Superior temporal gyrus (tissue), 1 donor: ENCODE results near the gene SH3BGR.
"Not testable (repeated sequence)": the region's sequence is repeated elsewhere in the genome, so short reads cannot be mapped to it uniquely, and the experiment has no call there.

Experiments used
- DNase-seq: peaks from one replicate; pipeline ENCODE4 v3.0.0-alpha.2; 2016; ENCODE audit errors: extremely low spot score

Gene SH3BGR

GRCh38 chr21:39451332-39452206 is at the start of gene SH3BGR:
Gene SH3BGR (plus strand): TSS chr21:39451970. CDS start chr21:39452097, 127 bp downstream.
- DNase-seq = peak; percentile 60

GRCh38 chr21:39406065-39406464 is 45.7 kb upstream of the SH3BGR start:
- no peak for DNase-seq

GRCh38 chr21:39419204-39419603 is 32.6 kb upstream of the SH3BGR start:
- DNase-seq = not testable (repeated sequence)

GRCh38 chr21:39422527-39423241 is 29.1 kb upstream of the SH3BGR start:
- no peak for DNase-seq

- DNase-seq = no peak
Observed at GRCh38 chr21:39429445-39429844, 22.3 kb upstream of the SH3BGR start.

- no peak for DNase-seq
Observed at GRCh38 chr21:39430016-39430415, 21.8 kb upstream of the SH3BGR start.

GRCh38 chr21:39430457-39430856 is 21.3 kb upstream of the SH3BGR start:
- DNase-seq = no peak

GRCh38 chr21:39430954-39431353 is 20.8 kb upstream of the SH3BGR start:
- no peak for DNase-seq

GRCh38 chr21:39434950-39435349 is 16.8 kb upstream of the SH3BGR start:
- DNase-seq = no peak

- no peak for DNase-seq
Observed at GRCh38 chr21:39439232-39439631, 12.5 kb upstream of the SH3BGR start.

GRCh38 chr21:39441502-39442475 is 10.0 kb upstream of the SH3BGR start:
- DNase-seq = peak; percentile 64

GRCh38 chr21:39444421-39445180 is 7.2 kb upstream of the SH3BGR start:
- peak; percentile 34 for DNase-seq

- DNase-seq = peak; percentile 87
Observed at GRCh38 chr21:39445321-39446269, 6.2 kb upstream of the SH3BGR start, which contains the start of gene LCA5L. Gene LCA5L (minus strand): TSS chr21:39445778. CDS start chr21:39428493, 17,285 bp downstream.

- DNase-seq = no peak
Observed at GRCh38 chr21:39447264-39447663, 4.5 kb upstream of the SH3BGR start.

GRCh38 chr21:39452207-39452969 is 618 bp downstream of the SH3BGR start:
- DNase-seq = peak; percentile 90

- no peak for DNase-seq
Observed at GRCh38 chr21:39452970-39453342, 1.2 kb downstream of the SH3BGR start.

- peak; percentile 29 for DNase-seq
Observed at GRCh38 chr21:39453571-39454179, 1.9 kb downstream of the SH3BGR start.

- DNase-seq = peak; percentile 29
Observed at GRCh38 chr21:39454949-39455668, 3.3 kb downstream of the SH3BGR start.
